Activated naive CD8-positive, alpha-beta T cell treated with anti-CD3 and anti-CD28 coated beads, Interleukin-2, amount 50 U/mL, for 24 hours (primary cell): Measurements from ENCODE around the gene TXNDC17.
"Not testable (repeated sequence)": the region's sequence is repeated elsewhere in the genome, so short reads cannot be mapped to it uniquely, and the experiment has no call there.

ENCODE experiments used
- ATAC-seq: fragments of 150-1000 bp; cut with Tn5 transposase; one replicate; pipeline ENCODE4 v1.10.0; 2021
- DNase-seq: peaks from one replicate; pipeline ENCODE4 v3.0.0; 2021
- H3K27ac Mint-ChIP-seq: one replicate; pipeline ENCODE4 v1.8.0; 2021; ENCODE audit warnings: mild to moderate bottlenecking, mixed read lengths
- H3K27me3 Mint-ChIP-seq: one replicate; pipeline ENCODE4 v1.8.0; 2021; ENCODE audit warnings: mixed read lengths
- H3K36me3 Mint-ChIP-seq: one replicate; pipeline ENCODE4 v1.8.0; 2021; ENCODE audit warnings: low read depth, mixed read lengths
- H3K4me1 Mint-ChIP-seq: one replicate; pipeline ENCODE4 v1.8.0; 2021; ENCODE audit warnings: mixed read lengths
- H3K4me3 Mint-ChIP-seq: one replicate; pipeline ENCODE4 v1.8.0; 2021; ENCODE audit warnings: mild to moderate bottlenecking, moderate library complexity, mixed read lengths
- H3K9me3 Mint-ChIP-seq: one replicate; pipeline ENCODE4 v1.8.0; 2021; ENCODE audit warnings: mixed read lengths

The TXNDC17 gene

GRCh38 chr17:6640536-6641246 is at the start of gene TXNDC17, which contains the start of gene KIAA0753:
TSS of gene TXNDC17 (plus strand) at chr17:6641060. CDS start at chr17:6641083, 23 bp downstream.
TSS of gene KIAA0753 (minus strand) at chr17:6640711. CDS start at chr17:6635103, 5,608 bp downstream.
- DNase-seq (peak; percentile 97), ATAC-seq (peak; percentile 88)
- H3K36me3 Mint-ChIP-seq: peaks cover 33% of the 10 kb centered on the region
- H3K4me3 Mint-ChIP-seq: peak within 1 kb of the TSS; percentile 96
- peaks cover 61% of the 10 kb centered on the region for H3K4me1 Mint-ChIP-seq
- H3K9me3 Mint-ChIP-seq: no peaks in the 10 kb centered on the region
- peak within 1 kb of the TSS; percentile 99 for H3K27ac Mint-ChIP-seq
- no peaks in the 10 kb centered on the region for H3K27me3 Mint-ChIP-seq

- Mint-ChIP-seq H3K27ac (no peak overlapping the region), H3K27me3 (no peaks in the 10 kb centered on the region), H3K4me3 (no peak overlapping the region), H3K4me1 (peaks cover 7% of the 10 kb centered on the region), H3K9me3 (no peaks in the 10 kb centered on the region), H3K36me3 (peaks cover 62% of the 10 kb centered on the region)
- DNase-seq: no peak
- ATAC-seq: no peak
These were observed 49.2 kb upstream of the TXNDC17 start for GRCh38 chr17:6591599-6592158.

DNA sequence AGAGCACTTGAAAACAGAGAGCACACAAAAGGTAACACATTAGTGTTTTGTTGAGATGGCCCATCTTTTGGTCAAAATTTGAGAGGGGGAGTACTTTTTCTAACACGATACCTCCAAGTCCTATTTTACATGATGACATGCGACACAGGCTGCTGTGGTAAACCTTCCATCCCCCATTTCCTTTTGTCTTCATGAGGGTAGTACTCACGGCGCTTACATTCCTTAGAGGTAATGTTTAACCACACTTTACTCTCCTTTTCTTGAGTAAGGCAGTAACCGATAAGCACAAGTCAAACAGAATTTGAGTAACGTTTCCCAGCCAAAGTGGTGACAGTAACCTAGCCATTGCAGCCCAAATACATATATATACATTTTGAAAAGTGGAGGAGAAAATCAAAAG is 48.7 kb upstream of the TXNDC17 start:
- no peak for DNase-seq
- H3K4me3 Mint-ChIP-seq: no peak overlapping the region
- H3K27me3 Mint-ChIP-seq: no peaks in the 10 kb centered on the region
- no peak overlapping the region for H3K27ac Mint-ChIP-seq
- peaks cover 64% of the 10 kb centered on the region for H3K36me3 Mint-ChIP-seq
- H3K9me3 Mint-ChIP-seq: no peaks in the 10 kb centered on the region
- no peak for ATAC-seq
- peaks cover 7% of the 10 kb centered on the region for H3K4me1 Mint-ChIP-seq

DNA sequence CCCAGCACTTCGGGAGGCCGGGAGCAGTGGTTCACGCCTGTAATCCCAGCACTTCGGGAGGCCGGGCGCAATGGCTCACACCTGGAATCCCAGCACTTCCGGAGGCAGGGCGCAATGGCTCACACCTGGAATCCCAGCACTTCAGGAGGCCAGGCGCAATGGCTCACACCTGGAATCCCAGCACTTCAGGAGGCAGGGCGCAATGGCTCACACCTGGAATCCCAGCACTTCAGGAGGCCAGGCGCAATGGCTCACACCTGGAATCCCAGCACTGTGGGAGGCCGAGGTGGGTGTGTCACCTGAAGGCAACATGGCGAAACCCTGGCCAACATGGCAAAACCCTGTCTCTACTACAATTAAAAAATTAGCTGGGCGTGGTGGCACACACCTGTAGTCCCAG is 47.5 kb upstream of the TXNDC17 start:
- not testable (repeated sequence) for H3K4me1 Mint-ChIP-seq, H3K27me3 Mint-ChIP-seq, ATAC-seq, H3K9me3 Mint-ChIP-seq, DNase-seq, H3K4me3 Mint-ChIP-seq, H3K27ac Mint-ChIP-seq
- peaks cover 55% of the 10 kb centered on the region for H3K36me3 Mint-ChIP-seq

DNA sequence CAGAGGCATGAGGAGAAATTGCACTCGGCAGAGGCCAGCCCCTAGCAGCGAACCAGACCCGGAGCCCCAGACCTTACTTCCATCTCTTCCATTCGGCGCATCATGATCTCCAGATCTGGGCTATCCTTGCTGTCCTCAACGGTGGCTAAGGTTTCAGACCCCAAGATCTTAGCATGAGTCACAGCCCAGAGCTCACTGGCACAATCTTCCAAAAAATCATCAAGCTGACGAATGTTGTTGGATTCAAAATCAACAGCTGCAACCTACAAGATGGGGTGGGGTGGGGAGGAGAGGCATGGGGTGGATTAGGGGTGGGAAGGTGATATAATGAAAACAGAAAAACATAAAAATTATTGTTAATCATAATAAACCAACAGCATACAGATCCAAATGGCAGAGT is 44.8 kb upstream of the TXNDC17 start:
- no peak overlapping the region for H3K4me3 Mint-ChIP-seq
- no peaks in the 10 kb centered on the region for H3K9me3 Mint-ChIP-seq
- H3K36me3 Mint-ChIP-seq: peaks cover 46% of the 10 kb centered on the region
- no peak for ATAC-seq
- no peaks in the 10 kb centered on the region for H3K27me3 Mint-ChIP-seq
- DNase-seq: no peak
- H3K4me1 Mint-ChIP-seq: peaks cover 7% of the 10 kb centered on the region
- H3K27ac Mint-ChIP-seq: no peak overlapping the region

- Mint-ChIP-seq H3K9me3 (no peaks in the 10 kb centered on the region), H3K36me3 (peaks cover 48% of the 10 kb centered on the region), H3K27me3 (no peaks in the 10 kb centered on the region), H3K27ac (no peak overlapping the region), H3K4me3 (no peak overlapping the region), H3K4me1 (peaks cover 7% of the 10 kb centered on the region)
- ATAC-seq: no peak
- no peak for DNase-seq
These were observed 44.3 kb upstream of the TXNDC17 start for GRCh38 chr17:6596511-6596910.

DNA sequence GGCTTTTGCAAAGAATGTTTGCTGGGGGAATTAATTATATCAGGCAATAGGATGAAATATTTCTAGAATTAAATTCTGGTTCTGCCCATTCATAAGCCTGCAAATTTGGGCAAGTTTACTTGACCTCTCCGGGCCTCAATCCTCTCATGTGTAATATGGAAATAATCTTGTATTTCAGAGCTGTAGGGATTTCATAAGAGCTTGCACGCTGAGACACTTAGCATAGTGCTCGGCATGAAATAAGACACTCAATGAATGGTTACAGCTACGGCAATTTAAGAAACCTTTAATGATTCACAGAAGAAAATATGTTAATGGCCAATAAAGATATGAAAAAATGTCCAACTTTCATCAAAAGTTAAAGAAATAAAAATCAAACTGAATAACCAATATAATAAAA is 43.9 kb upstream of the TXNDC17 start:
- Mint-ChIP-seq H3K36me3 (peaks cover 44% of the 10 kb centered on the region), H3K27me3 (no peaks in the 10 kb centered on the region), H3K4me1 (peaks cover 6% of the 10 kb centered on the region), H3K27ac (no peak overlapping the region), H3K4me3 (no peak overlapping the region), H3K9me3 (no peaks in the 10 kb centered on the region)
- ATAC-seq: no peak
- DNase-seq: no peak

- no peak overlapping the region for H3K27ac Mint-ChIP-seq
- H3K9me3 Mint-ChIP-seq: no peaks in the 10 kb centered on the region
- DNase-seq (no peak), ATAC-seq (no peak)
- peaks cover 37% of the 10 kb centered on the region for H3K36me3 Mint-ChIP-seq
- H3K27me3 Mint-ChIP-seq: no peaks in the 10 kb centered on the region
- no peaks in the 10 kb centered on the region for H3K4me1 Mint-ChIP-seq
- no peak overlapping the region for H3K4me3 Mint-ChIP-seq
These were observed 43.1 kb upstream of the TXNDC17 start for GRCh38 chr17:6597727-6598126.

- Mint-ChIP-seq H3K9me3 (no peaks in the 10 kb centered on the region), H3K4me1 (no peaks in the 10 kb centered on the region), H3K36me3 (peaks cover 30% of the 10 kb centered on the region), H3K27me3 (no peaks in the 10 kb centered on the region), H3K4me3 (no peak overlapping the region), H3K27ac (no peak overlapping the region)
- ATAC-seq (no peak), DNase-seq (no peak)
These were observed 41.5 kb upstream of the TXNDC17 start for GRCh38 chr17:6599364-6599763.

GRCh38 chr17:6602141-6602540 is 38.7 kb upstream of the TXNDC17 start:
- Mint-ChIP-seq H3K4me3 (no peak overlapping the region), H3K36me3 (peaks cover 26% of the 10 kb centered on the region), H3K27ac (no peak overlapping the region), H3K9me3 (no peaks in the 10 kb centered on the region), H3K27me3 (no peaks in the 10 kb centered on the region), H3K4me1 (no peaks in the 10 kb centered on the region)
- ATAC-seq (no peak), DNase-seq (no peak)

DNA sequence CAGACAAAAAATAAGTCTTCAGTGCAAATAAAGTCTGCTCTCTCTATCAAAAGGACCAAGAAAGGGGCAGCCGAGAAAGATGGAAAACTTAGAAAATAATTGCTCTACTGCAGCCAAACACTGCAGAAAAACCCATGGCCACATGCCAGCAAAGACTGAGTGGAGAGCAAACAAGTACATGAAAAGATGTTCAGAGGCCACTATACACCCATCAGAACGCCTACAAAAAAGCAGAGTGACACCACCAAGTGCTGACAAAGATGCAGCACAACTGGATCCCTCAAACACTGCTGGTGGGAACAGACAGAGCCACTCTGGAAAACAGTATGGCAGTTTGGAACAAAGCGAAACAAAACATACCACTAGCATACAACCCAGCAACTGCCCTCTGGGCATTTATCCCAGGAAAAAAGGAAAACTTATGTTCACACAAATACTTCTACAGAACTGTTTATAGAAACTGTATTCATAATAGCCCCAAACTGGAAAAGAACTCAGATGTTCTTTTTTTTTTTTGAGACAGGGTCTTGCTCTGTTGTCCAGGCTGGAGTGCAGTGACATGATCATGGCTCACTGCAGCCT is 37.0 kb upstream of the TXNDC17 start:
- ATAC-seq: no peak
- DNase-seq: no peak
- no peak overlapping the region for H3K4me3 Mint-ChIP-seq
- H3K36me3 Mint-ChIP-seq: peaks cover 26% of the 10 kb centered on the region
- H3K27me3 Mint-ChIP-seq: no peaks in the 10 kb centered on the region
- H3K4me1 Mint-ChIP-seq: no peaks in the 10 kb centered on the region
- no peak overlapping the region for H3K27ac Mint-ChIP-seq
- H3K9me3 Mint-ChIP-seq: no peaks in the 10 kb centered on the region

- Mint-ChIP-seq H3K27ac (no peak overlapping the region), H3K36me3 (peaks cover 24% of the 10 kb centered on the region), H3K27me3 (no peaks in the 10 kb centered on the region), H3K4me3 (no peak overlapping the region), H3K9me3 (no peaks in the 10 kb centered on the region), H3K4me1 (peaks cover 6% of the 10 kb centered on the region)
- ATAC-seq (no peak), DNase-seq (no peak)
These were observed 35.7 kb upstream of the TXNDC17 start for GRCh38 chr17:6605142-6605541.

DNA sequence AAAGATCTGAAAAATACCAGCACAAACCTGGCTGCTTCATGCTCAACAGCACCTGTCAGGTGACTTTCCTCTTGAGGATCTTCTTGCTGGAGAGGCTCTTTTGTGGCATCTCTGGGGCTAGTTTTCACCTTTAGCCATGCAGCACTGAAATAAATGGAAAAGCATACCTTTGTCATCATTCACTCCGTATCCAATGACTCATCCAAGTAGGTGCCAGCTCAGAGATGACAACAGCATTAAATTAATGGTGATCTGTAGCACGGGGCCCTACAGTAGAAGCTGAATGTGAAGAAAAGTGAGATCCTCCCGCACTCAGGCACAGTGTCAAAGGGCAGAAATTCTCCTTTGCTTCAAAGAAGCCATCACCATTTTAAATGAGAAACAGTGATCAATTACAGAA is 32.5 kb upstream of the TXNDC17 start:
- ATAC-seq: no peak
- H3K36me3 Mint-ChIP-seq: peaks cover 29% of the 10 kb centered on the region
- DNase-seq: no peak
- H3K9me3 Mint-ChIP-seq: no peaks in the 10 kb centered on the region
- peaks cover 6% of the 10 kb centered on the region for H3K4me1 Mint-ChIP-seq
- H3K4me3 Mint-ChIP-seq: no peak overlapping the region
- H3K27ac Mint-ChIP-seq: no peak overlapping the region
- no peaks in the 10 kb centered on the region for H3K27me3 Mint-ChIP-seq

DNA sequence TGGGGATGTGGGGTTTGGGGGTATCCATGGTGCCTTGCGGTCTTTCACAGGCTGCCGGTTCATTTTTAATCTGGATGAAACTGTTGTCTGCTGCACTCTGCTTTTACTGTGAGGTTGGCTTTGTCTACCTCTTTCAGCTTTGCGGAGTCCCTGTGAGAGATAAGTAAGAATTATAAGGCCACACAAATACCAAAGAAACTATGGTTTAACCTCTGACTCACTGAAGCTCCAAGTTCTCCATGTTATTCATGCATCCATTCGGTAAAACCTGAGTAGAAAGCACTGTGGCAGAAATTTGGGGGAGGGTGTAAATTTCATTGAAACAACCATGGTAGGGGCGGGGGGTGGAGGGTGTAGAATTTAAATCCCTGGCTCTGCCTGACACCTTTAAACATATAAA is 30.8 kb upstream of the TXNDC17 start:
- H3K36me3 Mint-ChIP-seq: peaks cover 33% of the 10 kb centered on the region
- DNase-seq (no peak), ATAC-seq (no peak)
- H3K9me3 Mint-ChIP-seq: no peaks in the 10 kb centered on the region
- H3K4me1 Mint-ChIP-seq: peaks cover 9% of the 10 kb centered on the region
- H3K4me3 Mint-ChIP-seq: no peak overlapping the region
- H3K27ac Mint-ChIP-seq: no peak overlapping the region
- H3K27me3 Mint-ChIP-seq: no peaks in the 10 kb centered on the region

- ATAC-seq: no peak
- H3K9me3 Mint-ChIP-seq: no peaks in the 10 kb centered on the region
These were observed 29.6 kb upstream of the TXNDC17 start for GRCh38 chr17:6611231-6611630.

More at GRCh38 chr17:6611231-6611630, 29.6 kb upstream of the TXNDC17 start:
- no peaks in the 10 kb centered on the region for H3K27me3 Mint-ChIP-seq
- no peak for DNase-seq
- no peak overlapping the region for H3K4me3 Mint-ChIP-seq
- peaks cover 9% of the 10 kb centered on the region for H3K4me1 Mint-ChIP-seq
- H3K36me3 Mint-ChIP-seq: peaks cover 26% of the 10 kb centered on the region
- no peak overlapping the region for H3K27ac Mint-ChIP-seq
